RCC 7860 (cell line): ENCODE data around the gene MSI2.

Experiments used
- DNase-seq: peaks from one replicate; pipeline ENCODE4 v3.0.0-alpha.2; 2015; ENCODE audit warnings: low spot score
- FAIRE-seq: peaks from 2 replicates; lab custom pipeline; 2012; peaks lifted over from hg19 to GRCh38; lab: Jason Lieb, UNC

Gene MSI2

DNA sequence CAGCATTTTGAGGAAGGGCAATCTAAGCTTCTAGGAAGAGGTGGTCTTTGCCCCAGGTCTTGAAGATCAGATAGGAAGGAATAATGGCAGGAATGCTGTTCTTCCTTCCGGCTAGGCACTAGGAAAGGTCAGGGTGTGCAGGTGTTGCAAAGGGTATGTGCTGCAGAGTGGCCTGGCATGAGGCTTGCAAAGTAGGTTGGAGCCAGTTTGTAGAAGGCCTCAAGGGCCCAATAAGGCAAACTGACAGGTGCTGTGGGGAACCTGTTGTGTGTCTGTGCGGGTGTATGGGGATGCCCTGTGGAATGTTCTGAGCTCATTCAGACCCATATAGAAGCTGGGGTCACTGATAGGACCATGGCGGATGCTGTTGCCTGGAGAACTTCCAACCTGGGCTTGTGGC lies 12.7 kb downstream of the MSI2 start:
- no peak for FAIRE-seq
- no peak for DNase-seq

GRCh38 chr17:57269598-57270255 lies 13.4 kb downstream of the MSI2 start:
- FAIRE-seq (no peak), DNase-seq (no peak)

DNA sequence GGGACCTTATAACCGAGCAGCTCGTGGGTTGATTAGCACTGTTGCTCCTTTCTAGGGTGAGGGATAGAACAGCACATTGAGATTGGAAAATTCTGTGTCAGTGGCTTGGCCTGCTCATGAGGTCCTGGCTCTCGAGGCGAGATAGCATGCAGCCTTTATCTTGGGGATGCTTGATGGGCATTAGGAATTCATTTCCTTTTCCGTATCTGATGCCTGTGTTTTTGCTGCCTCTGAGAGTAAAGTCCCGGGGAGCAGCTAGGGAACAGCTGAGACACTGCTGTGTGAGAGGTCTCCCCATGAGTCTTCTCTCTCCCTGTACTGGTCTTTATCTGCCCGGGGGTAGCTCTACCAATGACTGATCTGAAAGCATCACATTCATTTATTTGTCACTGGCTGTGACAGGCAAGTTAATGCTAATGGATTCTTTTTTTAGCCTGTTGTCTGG lies 14.5 kb downstream of the MSI2 start:
- no peak for DNase-seq
- no peak for FAIRE-seq

GRCh38 chr17:57271821-57272220 lies 15.5 kb downstream of the MSI2 start:
- DNase-seq (no peak), FAIRE-seq (no peak)

GRCh38 chr17:57273490-57273889 lies 17.2 kb downstream of the MSI2 start:
- no peak for DNase-seq
- FAIRE-seq: no peak

DNA sequence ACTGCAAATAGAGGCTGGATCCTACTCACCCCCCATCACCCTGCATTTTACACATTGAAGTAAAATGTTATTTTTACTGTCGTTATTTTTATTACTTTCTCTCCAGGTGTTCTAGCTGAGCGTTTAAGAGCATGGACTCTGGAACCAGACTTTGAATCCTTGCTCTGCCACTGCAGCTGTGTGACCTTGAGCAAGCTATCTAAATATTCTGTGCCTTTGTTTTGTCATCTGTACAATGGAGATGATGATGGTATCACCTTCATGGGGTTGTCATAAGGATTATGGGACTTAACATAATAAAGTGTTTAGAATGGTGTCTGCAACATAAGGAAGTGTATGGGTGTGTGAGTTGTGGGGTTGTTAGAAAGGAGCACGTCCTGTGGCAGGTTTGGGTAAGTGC lies 17.8 kb downstream of the MSI2 start:
- DNase-seq (no peak), FAIRE-seq (no peak)

DNA sequence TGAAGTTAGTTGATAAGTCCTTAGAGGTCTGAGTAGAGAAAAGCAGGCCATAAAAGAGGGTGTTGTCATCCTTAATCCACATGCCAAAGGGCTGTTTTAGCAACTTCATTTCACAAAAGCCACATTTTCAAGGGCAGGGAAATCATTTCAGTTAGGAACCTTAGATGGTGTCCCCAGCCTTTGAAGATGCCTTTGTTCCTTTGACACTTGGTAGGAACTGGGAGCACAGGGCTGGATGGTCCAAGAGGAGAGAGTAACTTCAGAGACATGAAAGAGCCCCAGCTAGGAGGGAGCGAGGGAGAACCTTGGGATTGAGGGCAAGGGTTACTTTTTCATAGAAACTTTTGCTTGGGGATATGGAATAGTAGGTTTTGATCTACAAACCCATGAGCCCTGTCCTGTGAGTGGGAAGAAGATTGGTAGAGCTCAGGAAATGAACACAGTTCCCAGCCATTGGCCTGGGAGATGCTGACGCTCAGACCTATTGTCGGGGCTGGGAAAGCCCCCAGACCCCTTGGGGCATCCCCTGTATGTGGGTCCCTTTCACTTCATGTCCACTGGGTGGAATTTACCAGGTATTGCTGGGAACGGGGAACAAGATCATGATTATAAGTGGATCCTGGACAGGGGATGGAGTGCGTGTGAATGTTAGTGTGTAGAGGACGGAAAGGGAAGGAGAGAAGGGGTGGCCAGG lies 18.9 kb downstream of the MSI2 start:
- no peak for FAIRE-seq

DNA sequence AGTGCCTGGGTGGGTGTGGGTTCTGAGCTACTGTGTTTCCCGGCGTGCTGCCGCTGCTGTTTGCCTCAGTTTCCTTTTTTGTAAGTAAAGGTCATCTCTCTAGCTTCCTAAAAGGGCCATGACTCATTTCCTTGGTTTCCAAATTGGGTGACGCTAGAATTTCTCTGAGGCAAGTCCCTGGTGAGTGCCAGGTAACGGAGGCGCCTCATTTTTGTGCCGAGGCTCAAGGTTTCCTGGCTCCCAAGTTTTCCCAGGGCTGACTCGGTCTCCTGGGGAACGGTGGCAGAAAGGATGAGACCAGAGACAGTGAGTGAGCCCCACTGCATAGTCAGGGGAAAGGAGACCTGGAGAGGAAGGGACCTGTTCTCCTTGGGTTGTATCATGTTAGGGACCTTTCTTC lies 20.3 kb downstream of the MSI2 start:
- FAIRE-seq: no peak
- DNase-seq: no peak

More for the DNA sequence above, 18.9 kb downstream of the MSI2 start:
- no peak for DNase-seq

DNA sequence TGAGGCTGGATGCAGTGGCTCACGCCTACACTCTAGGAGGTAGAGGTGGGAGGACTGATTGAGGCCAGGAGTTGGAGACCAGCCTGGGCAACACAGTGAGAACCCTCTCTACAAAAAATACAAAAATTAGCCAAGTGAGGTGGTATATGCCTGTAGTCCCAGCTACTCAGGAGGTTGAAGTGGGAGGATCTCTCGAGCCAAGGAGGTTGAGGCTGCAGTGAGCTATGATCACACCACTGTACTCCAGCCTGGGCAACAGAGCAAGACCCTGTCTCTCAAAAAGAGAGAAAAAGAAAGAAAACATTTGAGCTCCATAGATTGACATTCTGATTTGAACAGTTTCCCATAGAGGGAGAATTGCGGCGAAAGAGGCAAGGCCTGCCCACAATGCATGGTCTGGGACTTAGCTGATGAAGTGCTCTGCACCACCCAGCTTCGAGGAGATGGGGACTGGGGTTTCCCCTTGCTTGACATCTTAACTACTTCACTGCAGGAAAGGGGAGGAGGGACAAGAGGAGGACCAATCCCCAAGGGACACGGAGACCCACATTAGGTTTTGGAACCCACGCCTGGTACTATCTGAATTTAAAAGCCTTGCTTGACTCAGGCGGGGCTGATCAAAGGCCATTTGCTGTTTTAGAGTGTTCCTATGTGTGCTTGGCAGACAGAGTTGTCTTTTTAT lies 21.7 kb downstream of the MSI2 start:
- DNase-seq (no peak), FAIRE-seq (no peak)

GRCh38 chr17:57278740-57279387 lies 22.5 kb downstream of the MSI2 start:
- FAIRE-seq (no peak), DNase-seq (no peak)

GRCh38 chr17:57279432-57279831 lies 23.1 kb downstream of the MSI2 start:
- no peak for DNase-seq
- no peak for FAIRE-seq

- FAIRE-seq: no peak
- DNase-seq: no peak
Measured at GRCh38 chr17:57281887-57282286, 25.6 kb downstream of the MSI2 start.

GRCh38 chr17:57282296-57282695 lies 26.0 kb downstream of the MSI2 start:
- no peak for DNase-seq
- no peak for FAIRE-seq

GRCh38 chr17:57283203-57283971 lies 27.1 kb downstream of the MSI2 start:
- no peak for FAIRE-seq
- no peak for DNase-seq

DNA sequence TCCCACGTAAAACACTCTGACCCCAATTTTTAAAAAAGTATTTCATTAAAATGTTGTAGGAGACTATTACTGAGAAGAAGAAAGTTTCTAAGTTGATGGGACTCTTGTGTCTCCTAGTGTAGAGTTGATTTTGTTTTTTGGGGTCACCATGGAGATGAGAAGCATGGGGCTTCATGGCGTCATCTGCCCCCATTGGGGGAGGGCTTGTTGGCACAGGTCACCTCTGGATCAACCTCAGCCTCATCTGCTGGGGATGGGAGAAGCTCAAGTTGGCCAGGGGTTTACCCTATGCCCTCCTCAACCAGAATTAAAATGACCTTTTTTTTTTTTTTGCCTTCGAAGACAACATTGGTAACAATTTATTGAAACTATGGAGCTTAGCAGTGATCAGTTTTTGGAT lies 28.3 kb downstream of the MSI2 start:
- DNase-seq (no peak), FAIRE-seq (no peak)

- FAIRE-seq (no peak), DNase-seq (no peak)
Measured at GRCh38 chr17:57284984-57285646, 28.8 kb downstream of the MSI2 start.

DNA sequence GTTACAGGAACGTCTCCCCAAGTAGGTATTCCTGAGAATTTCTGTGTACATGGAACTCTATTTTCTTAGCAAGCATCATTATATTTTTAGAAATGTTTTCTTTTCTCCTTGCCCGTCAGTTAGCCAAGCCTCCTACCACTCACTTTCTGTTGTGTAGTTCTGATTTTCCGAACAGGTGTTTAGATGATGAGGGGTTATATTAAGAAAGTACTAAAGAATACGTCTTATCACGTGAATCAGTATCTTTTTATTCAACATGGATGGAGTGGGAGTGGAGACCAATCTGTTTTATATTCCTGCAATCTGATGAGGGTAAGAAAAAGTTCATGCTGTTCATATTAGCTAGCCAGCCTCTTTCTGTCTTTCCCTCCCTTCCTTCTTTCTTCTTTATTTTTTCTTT lies 29.4 kb downstream of the MSI2 start:
- no peak for DNase-seq
- FAIRE-seq: no peak

- no peak for DNase-seq
- FAIRE-seq: no peak
Measured at GRCh38 chr17:57286399-57287105, 30.2 kb downstream of the MSI2 start.

DNA sequence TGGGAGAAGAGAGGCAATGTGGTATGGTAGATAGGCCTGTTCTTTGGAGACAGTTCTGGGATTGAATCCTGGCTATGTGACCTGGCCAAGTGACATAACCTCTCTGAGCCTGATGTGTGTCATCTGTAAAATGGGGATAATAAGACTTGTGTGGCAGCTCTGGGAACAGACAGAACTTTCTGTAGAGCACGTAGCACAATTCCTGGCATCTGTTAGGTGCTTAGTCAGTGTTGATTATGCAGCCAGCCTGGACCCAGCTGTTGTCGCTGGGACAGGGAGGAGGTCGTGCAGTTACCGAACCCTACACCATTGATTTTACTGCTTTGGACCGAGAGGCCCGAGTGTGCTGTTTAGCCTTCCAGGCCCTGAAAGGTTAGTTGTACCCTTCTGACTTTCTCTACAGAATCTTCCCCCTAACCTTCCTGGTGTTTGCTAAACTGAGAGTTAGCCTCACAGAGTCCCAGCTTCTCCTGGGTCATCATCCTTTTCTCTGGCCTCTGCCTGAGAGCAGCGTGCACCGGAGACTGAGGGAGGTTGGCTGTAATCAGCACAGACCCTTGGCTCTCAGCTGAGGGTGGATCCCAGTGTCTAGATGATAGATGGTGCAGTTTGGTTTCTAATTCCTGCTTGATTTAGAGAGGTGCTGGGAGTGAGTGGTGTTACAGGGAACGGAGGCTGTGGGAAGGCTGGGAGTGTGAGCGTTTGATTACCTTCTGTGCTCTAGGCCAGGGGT lies 31.9 kb downstream of the MSI2 start:
- DNase-seq (no peak), FAIRE-seq (no peak)
